HG03571 (cell line): ENCODE data around the gene KRT31.
"Not testable (repeated sequence)": the region's sequence is repeated elsewhere in the genome, so short reads cannot be mapped to it uniquely, and the experiment has no call there.

Experiments
- ATAC-seq: cut with Tn5 transposase; IDR thresholded peaks from one replicate; pipeline ENCODE4 v1.9.1; 2021; ENCODE audit not compliant: unreplicated experiment

KRT31 gene

DNA sequence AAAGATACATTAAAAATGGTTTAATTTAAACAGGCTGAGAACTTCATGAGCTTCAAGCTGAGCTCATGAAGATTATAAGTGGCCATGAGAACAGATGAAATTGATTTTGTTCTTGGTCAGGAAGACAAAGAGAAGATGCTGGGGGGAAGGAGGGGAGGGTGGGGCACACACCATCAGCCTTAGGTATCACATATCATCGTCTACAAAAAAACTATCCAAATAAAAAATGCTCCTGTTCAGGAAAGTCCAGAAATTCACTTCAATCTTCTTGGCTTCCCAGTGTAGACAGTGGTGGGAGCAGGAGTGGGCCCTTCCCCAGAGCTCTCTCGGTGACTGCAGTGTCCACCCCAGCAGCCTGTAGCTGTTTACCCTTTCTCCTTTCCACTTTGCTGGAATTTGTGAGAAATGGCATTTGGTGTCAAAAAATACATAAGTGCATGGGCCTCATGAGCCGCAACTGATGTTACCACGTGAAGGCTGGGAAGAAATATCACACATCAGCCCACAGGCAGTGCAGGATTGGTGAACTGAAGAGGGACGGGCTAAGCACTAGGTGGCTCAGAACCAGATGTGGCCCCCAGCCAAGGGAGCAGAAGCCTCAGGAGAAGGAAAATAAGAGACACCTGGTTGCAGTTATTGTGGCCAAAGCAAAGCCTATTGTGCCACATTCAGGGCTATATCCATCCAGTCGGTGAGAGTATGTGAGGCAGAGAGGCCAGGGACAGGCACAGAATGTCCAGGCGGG is 20.9 kb upstream of the KRT31 start:
- no peak for ATAC-seq

GRCh38 chr17:41417576-41418015 is 20.2 kb upstream of the KRT31 start:
- ATAC-seq: no peak

GRCh38 chr17:41417127-41417526 is 19.7 kb upstream of the KRT31 start:
- no peak for ATAC-seq

GRCh38 chr17:41416479-41416878 is 19.1 kb upstream of the KRT31 start:
- no peak for ATAC-seq

GRCh38 chr17:41415833-41416335 is 18.5 kb upstream of the KRT31 start:
- no peak for ATAC-seq

GRCh38 chr17:41415411-41415810 is 18.0 kb upstream of the KRT31 start:
- ATAC-seq: no peak

- no peak for ATAC-seq
Measured at GRCh38 chr17:41413982-41414381, 16.6 kb upstream of the KRT31 start.

- no peak for ATAC-seq
Measured at GRCh38 chr17:41413353-41413957, 16.0 kb upstream of the KRT31 start.

DNA sequence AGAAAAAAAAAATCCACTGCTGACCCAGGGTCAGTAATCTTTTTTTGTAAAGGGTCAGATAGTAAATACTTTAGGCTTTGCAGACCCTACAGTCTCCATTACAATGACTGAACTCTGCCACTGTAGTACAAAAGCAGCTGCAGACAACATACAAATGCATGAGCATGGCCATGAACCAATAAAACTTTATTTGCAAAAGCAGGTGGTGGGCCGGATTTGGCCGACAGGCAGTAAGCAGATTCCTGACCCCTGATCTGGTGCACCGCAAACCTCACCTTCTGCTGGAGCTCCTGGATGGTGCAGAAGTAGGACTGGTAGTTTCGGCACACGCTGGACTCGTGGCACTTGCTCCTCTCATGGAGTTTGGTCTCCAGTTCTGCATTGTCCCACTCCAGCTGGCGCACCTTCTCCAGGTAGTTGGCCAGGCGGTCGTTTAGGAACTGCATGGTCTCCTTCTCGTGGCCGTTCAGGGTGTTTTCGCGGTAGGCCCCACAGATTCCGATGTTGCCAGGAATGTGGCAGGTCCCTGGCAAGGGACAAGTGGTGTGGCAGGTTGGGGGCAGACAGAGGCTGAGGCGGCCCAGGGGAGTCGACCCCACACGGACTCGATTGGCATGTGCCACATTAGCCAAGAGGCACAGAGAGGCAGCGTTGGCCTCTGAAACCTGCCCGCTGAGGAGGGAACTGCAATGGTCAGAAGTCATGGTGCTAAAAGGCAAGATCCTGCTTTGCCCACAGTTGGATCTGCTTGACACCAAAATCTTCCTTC is 13.8 kb upstream of the KRT31 start:
- ATAC-seq: no peak

DNA sequence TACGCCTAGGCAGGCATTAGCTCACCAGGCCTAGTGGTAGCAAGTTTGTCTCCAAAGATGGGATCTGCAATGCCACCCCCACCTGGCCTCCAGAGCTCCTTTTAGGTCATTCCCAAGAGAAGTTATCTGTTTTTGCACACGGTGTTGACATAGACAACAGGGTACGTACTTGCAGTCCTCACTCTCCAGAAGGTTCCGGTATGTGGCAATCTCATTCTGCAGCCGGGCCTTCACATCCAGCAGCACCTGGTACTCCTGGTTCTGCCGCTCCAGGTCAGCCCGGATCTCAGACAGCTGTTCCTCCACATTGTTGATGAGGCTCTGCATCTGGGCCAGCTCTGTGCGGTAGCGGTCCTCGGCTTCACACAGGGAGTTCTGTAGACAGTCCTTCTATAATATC is 9.8 kb upstream of the KRT31 start:
- ATAC-seq: no peak

GRCh38 chr17:41406205-41406604 is 8.8 kb upstream of the KRT31 start:
- no peak for ATAC-seq

- ATAC-seq: no peak
Measured at GRCh38 chr17:41404024-41404671, 6.7 kb upstream of the KRT31 start.

GRCh38 chr17:41403404-41404023 is 6.1 kb upstream of the KRT31 start:
- ATAC-seq: no peak

- ATAC-seq: no peak
Measured at GRCh38 chr17:41402161-41402560, 4.8 kb upstream of the KRT31 start.

GRCh38 chr17:41396340-41396739 is 1.1 kb downstream of the KRT31 start:
- ATAC-seq: no peak

DNA sequence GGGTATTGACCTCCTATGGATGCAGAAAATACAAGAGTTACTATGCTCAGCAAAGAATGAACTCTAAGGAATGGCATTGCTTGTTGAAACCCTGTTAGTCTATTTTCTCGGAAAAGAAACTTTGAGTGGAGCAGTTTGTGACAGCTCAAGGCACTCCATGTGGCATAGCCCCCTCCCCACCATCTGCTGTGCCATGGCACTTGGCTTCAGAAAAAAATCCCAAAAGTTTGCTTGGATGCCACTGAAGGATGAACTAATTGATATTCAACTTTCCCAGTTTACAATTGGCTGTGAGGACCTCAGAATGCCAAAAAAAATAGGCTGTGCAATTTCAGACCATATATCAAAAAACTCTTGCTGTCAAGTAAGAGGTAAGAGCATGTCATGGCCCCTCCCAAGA is 1.8 kb downstream of the KRT31 start:
- no peak for ATAC-seq

- not testable (repeated sequence) for ATAC-seq
Measured at GRCh38 chr17:41395044-41395443, 2.4 kb downstream of the KRT31 start.

DNA sequence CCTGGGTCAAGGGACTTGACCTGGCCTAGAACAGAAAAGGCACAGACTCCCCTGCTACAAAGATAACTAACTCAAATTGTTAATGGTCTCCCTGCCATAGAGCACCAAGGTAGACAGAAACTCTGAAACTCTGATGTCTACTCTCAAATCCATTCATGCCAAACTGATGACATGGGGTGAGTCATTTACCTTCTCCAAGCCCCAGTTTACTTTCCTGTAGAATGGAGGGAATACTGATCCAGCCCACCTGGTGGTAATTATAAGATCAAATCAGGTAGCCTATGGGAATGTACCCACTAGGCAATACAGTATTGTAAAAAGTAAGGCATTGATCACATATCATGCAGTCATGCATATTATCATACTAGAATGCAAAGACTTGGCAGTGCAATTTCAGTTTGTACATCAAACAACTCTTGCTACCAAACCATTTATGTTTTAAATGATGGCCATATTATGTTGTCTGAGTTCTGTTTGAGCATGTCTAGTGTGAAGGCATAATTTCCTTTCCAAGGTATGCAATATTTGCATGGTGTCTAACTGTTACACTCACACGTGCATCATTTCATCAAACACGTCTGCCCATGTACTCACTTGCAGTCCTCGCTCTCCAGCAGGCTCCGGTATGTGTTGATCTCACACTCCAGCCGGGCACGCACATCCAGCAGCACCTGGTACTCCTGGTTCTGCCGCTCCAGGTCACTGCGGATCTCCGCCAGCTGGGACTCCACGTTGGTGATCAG is 3.0 kb downstream of the KRT31 start:
- no peak for ATAC-seq

DNA sequence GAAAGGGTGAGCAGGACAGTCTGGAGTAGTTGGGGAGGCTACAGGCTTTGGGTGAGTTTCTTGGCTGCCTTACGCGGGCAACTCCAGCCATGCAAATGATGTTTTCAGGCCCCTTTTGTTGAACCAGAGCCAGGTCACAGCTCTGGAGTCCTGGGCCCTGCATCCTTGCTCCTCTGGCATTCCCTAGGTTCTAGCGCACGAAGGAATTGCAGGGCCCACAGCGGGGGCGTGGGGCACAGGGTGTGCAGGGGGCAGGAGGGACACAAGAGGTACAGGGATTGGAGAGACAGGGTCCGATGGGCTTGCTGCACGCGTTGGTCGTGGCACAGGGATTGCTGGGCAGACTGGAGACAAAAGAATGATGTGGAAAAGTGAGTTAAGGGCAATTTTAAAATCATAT is 3.6 kb downstream of the KRT31 start:
- no peak for ATAC-seq

DNA sequence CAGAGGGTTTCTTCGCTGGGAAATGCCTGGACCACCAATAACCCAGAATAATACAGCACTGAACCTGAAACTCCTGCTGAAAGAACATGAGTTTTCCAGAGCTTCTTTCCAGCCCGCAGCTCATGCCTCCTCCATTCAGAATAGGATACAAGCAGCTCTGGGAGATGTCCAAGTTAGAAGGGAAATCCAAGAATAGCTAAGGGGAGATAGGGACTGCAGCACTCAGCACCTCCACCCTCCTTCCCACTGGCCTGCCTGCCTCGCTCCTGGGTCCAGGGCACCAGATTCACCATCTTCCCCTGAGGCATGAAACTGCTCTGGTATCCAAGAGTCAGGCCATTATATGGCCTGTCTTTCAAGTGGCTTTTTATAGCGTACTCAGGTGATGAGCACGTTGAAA is 4.1 kb downstream of the KRT31 start:
- ATAC-seq: no peak
